HepG2 (cell line): Measurements from ENCODE around the gene PIGBOS1. TPM values are rescaled to one million over a fixed set of nuclear protein-coding genes. Genes with fewer than 3 reads are reported as not detected.

Experiments
- NFYC ChIP-seq: IDR thresholded peaks from 2 replicates; pipeline ENCODE4 v1.6.1; 2016; ENCODE audit warnings: missing genetic modification reagents, missing compliant biosample characterization
- PAF1 ChIP-seq: IDR thresholded peaks from 2 replicates; pipeline ENCODE4 v1.6.1; 2016; ENCODE audit warnings: missing genetic modification reagents, missing compliant biosample characterization
- REL ChIP-seq: sonication (generic); formaldehyde crosslinking; conservative IDR thresholded peaks from 2 replicates; pipeline ENCODE4 v1.8.0; 2022; ENCODE audit warnings: mild to moderate bottlenecking, missing genetic modification reagents, moderate library complexity
- SUZ12 ChIP-seq: fragments of 150-350 bp; IDR thresholded peaks from 2 replicates; pipeline ENCODE4 v1.6.1; 2014; ENCODE audit warnings: low read depth, low read length
- ZC3H13 ChIP-seq: sonication (generic); formaldehyde crosslinking; IDR thresholded peaks from 2 replicates; pipeline ENCODE4 v1.8.1; 2023; ENCODE audit warnings: mild to moderate bottlenecking, missing genetic modification reagents, moderate library complexity
- ZNF207 ChIP-seq: fragments of 450-650 bp; IDR thresholded peaks from 2 replicates; pipeline ENCODE4 v1.6.1; 2016; ENCODE audit warnings: antibody characterized with exemption, borderline replicate concordance
- ZNF354B ChIP-seq: sonication (generic); formaldehyde crosslinking; IDR thresholded peaks from 2 replicates; pipeline ENCODE4 v1.8.0; 2022; ENCODE audit warnings: mild to moderate bottlenecking, missing genetic modification reagents
- ZNF607 ChIP-seq: sonication (generic); formaldehyde crosslinking; IDR thresholded peaks from 2 replicates; pipeline ENCODE4 v1.5.1; 2020; ENCODE audit warnings: missing genetic modification reagents, mild to moderate bottlenecking, borderline replicate concordance
- ZNF710 ChIP-seq: sonication (generic); formaldehyde crosslinking; IDR thresholded peaks from 2 replicates; pipeline ENCODE4 v1.5.0; 2020; ENCODE audit warnings: mild to moderate bottlenecking, missing genetic modification reagents, borderline replicate concordance
- ZSCAN25 ChIP-seq: sonication (generic); formaldehyde crosslinking; IDR thresholded peaks from 2 replicates; pipeline ENCODE4 v1.8.0; 2022; ENCODE audit warnings: mild to moderate bottlenecking, missing genetic modification reagents
- polyA plus RNA-seq, 8 experiments: library from polyadenylated mRNA; depleted of rRNA in 3 of 8; stranded (reverse) in 7 of 8; unstranded in 1 of 8; fragments of >200 nt; fragmentation: Illumina TruSeq in 4 of 8; extraction: Trizol in 4 of 8; gene quantifications; 2 replicates each; pipeline versions ENCODE4 v1.2.1 to v1.2.3, GENCODE V29; 2011 to 2016; ENCODE audit warnings: low read depth in 4 of 8, missing spikeins in 1 of 8, mixed read lengths in 1 of 8; ENCODE audit not compliant: insufficient read depth in 1 of 8
- total RNA-seq, 5 experiments: library from RNA; depleted of rRNA; stranded (reverse); fragments of >200 nt; fragmentation: Illumina TruSeq; extraction: Trizol; gene quantifications; 2 replicates each; pipeline ENCODE4 v1.2.3, GENCODE V29; 2016; ENCODE audit warnings: low read depth in 1 of 5
- TF ChIP-seq, protein P1 (sequence below): conservative IDR thresholded peaks from 2 replicates; pipeline ENCODE4 v1.6.1; 2018; ENCODE audit warnings: missing genetic modification reagents
- TF ChIP-seq, protein P2 (sequence below): sonication (generic); formaldehyde crosslinking; IDR thresholded peaks from 2 replicates; pipeline ENCODE4 v1.4.0; 2020; ENCODE audit warnings: missing genetic modification reagents, borderline replicate concordance
- TF ChIP-seq, protein P3 (sequence below): sonication (generic); formaldehyde crosslinking; IDR thresholded peaks from 2 replicates; pipeline ENCODE4 v1.5.1; 2020; ENCODE audit warnings: mild to moderate bottlenecking, missing genetic modification reagents
- TF ChIP-seq, protein P4 (sequence below): sonication (generic); formaldehyde crosslinking; IDR thresholded peaks from 2 replicates; pipeline ENCODE4 v1.9.0; 2021; ENCODE audit warnings: missing genetic modification reagents, borderline replicate concordance

PIGBOS1 gene
- total and polyA plus RNA-seq, 2 of the 13 experiments (the other 11 are each of a cell fraction or from before 2014, with no cell fraction given), result 14.8 to 22.1 TPM

- TF ChIP-seq, protein P1, sequence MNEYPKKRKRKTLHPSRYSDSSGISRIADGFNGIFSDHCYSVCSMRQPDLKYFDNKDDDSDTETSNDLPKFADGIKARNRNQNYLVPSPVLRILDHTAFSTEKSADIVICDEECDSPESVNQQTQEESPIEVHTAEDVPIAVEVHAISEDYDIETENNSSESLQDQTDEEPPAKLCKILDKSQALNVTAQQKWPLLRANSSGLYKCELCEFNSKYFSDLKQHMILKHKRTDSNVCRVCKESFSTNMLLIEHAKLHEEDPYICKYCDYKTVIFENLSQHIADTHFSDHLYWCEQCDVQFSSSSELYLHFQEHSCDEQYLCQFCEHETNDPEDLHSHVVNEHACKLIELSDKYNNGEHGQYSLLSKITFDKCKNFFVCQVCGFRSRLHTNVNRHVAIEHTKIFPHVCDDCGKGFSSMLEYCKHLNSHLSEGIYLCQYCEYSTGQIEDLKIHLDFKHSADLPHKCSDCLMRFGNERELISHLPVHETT (CRISPR knock-in tag), result peak; percentile 92
- TF ChIP-seq ZNF710 (CRISPR knock-in tag) (0 out of 2 replicates have a peak, but pooled peaks have one; percentile 23), NFYC (no peak), ZNF207 (no peak), ZC3H13 (CRISPR knock-in tag) (peak; percentile 38; the same call in 1 of the 2 replicates), ZNF354B (CRISPR knock-in tag) (no peak), ZNF607 (no peak), SUZ12 (no peak), REL (no peak), PAF1 (CRISPR knock-in tag) (no peak), ZSCAN25 (CRISPR knock-in tag) (0 out of 2 replicates have a peak, but pooled peaks have one; percentile 51)
- TF ChIP-seq, protein P2, sequence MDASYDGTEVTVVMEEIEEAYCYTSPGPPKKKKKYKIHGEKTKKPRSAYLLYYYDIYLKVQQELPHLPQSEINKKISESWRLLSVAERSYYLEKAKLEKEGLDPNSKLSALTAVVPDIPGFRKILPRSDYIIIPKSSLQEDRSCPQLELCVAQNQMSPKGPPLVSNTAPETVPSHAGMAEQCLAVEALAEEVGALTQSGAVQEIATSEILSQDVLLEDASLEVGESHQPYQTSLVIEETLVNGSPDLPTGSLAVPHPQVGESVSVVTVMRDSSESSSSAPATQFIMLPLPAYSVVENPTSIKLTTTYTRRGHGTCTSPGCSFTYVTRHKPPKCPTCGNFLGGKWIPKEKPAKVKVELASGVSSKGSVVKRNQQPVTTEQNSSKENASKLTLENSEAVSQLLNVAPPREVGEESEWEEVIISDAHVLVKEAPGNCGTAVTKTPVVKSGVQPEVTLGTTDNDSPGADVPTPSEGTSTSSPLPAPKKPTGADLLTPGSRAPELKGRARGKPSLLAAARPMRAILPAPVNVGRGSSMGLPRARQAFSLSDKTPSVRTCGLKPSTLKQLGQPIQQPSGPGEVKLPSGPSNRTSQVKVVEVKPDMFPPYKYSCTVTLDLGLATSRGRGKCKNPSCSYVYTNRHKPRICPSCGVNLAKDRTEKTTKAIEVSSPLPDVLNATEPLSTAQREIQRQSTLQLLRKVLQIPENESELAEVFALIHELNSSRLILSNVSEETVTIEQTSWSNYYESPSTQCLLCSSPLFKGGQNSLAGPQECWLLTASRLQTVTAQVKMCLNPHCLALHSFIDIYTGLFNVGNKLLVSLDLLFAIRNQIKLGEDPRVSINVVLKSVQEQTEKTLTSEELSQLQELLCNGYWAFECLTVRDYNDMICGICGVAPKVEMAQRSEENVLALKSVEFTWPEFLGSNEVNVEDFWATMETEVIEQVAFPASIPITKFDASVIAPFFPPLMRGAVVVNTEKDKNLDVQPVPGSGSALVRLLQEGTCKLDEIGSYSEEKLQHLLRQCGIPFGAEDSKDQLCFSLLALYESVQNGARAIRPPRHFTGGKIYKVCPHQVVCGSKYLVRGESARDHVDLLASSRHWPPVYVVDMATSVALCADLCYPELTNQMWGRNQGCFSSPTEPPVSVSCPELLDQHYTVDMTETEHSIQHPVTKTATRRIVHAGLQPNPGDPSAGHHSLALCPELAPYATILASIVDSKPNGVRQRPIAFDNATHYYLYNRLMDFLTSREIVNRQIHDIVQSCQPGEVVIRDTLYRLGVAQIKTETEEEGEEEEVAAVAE (CRISPR knock-in tag), result peak; percentile 89; the same call in 1 of the 2 replicates
- TF ChIP-seq, protein P3, sequence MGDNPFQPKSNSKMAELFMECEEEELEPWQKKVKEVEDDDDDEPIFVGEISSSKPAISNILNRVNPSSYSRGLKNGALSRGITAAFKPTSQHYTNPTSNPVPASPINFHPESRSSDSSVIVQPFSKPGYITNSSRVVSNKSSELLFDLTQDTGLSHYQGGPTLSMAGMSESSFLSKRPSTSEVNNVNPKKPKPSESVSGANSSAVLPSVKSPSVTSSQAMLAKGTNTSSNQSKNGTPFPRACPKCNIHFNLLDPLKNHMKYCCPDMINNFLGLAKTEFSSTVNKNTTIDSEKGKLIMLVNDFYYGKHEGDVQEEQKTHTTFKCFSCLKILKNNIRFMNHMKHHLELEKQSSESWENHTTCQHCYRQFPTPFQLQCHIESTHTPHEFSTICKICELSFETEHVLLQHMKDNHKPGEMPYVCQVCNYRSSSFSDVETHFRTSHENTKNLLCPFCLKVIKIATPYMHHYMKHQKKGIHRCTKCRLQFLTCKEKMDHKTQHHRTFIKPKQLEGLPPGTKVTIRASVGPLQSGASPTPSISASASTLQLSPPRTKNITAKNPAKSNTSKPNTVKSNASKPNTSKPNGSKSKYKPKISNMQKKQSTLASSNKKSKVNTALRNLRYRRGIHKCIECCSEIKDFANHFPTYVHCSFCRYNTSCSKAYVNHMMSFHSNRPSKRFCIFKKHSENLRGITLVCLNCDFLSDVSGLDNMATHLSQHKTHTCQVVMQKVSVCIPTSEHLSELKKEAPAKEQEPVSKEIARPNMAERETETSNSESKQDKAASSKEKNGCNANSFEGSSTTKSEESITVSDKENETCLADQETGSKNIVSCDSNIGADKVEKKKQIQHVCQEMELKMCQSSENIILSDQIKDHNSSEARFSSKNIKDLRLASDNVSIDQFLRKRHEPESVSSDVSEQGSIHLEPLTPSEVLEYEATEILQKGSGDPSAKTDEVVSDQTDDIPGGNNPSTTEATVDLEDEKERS, result peak; percentile 51
- TF ChIP-seq, protein P4, sequence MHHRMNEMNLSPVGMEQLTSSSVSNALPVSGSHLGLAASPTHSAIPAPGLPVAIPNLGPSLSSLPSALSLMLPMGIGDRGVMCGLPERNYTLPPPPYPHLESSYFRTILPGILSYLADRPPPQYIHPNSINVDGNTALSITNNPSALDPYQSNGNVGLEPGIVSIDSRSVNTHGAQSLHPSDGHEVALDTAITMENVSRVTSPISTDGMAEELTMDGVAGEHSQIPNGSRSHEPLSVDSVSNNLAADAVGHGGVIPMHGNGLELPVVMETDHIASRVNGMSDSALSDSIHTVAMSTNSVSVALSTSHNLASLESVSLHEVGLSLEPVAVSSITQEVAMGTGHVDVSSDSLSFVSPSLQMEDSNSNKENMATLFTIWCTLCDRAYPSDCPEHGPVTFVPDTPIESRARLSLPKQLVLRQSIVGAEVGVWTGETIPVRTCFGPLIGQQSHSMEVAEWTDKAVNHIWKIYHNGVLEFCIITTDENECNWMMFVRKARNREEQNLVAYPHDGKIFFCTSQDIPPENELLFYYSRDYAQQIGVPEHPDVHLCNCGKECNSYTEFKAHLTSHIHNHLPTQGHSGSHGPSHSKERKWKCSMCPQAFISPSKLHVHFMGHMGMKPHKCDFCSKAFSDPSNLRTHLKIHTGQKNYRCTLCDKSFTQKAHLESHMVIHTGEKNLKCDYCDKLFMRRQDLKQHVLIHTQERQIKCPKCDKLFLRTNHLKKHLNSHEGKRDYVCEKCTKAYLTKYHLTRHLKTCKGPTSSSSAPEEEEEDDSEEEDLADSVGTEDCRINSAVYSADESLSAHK, result no peak
These were observed at the start of gene PIGBOS1, which contains the start of gene PIGB (continued) for GRCh38 chr15:55318588-55319494.
